Fibroblast of pulmonary artery (primary cell): ENCODE measurements around the gene ANK2.

ENCODE experiments used
- DNase-seq: peaks from one replicate; pipeline ENCODE4 v3.0.0-alpha.2; 2010; ENCODE audit warnings: low read depth
- H3K4me3 ChIP-seq: replicated peaks from 2 replicates; pipeline ENCODE4 v1.5.1; 2011; ENCODE audit warnings: low read depth, mild to moderate bottlenecking, control low read depth, low read length, moderate library complexity
- TF ChIP-seq, protein P1 (sequence below): IDR thresholded peaks from 2 replicates; pipeline ENCODE4 v1.5.1; 2011; ENCODE audit warnings: mild to moderate bottlenecking, control low read depth, low read length, inconsistent platforms; ENCODE audit errors: missing control alignments

ANK2 gene

DNA sequence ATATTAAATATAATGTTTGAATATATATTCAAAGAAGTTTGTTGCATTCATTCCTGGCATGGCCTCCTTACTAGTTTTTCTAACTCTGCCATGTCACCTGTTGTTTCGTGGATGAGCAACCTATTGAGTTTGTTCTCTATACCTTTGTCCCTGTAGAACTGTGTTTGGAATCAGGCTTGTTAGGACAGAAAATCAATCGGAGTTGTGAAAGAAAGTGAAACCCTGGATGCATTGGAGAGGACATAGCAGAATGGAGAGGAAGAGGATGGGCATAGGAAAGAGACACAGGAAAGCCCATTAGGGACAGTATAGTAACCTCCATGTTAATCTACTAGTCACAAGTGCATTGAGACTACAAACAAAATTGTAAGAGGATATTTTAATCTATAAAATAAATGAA lies 31.2 kb downstream of the ANK2 start:
- TF ChIP-seq, protein P1, sequence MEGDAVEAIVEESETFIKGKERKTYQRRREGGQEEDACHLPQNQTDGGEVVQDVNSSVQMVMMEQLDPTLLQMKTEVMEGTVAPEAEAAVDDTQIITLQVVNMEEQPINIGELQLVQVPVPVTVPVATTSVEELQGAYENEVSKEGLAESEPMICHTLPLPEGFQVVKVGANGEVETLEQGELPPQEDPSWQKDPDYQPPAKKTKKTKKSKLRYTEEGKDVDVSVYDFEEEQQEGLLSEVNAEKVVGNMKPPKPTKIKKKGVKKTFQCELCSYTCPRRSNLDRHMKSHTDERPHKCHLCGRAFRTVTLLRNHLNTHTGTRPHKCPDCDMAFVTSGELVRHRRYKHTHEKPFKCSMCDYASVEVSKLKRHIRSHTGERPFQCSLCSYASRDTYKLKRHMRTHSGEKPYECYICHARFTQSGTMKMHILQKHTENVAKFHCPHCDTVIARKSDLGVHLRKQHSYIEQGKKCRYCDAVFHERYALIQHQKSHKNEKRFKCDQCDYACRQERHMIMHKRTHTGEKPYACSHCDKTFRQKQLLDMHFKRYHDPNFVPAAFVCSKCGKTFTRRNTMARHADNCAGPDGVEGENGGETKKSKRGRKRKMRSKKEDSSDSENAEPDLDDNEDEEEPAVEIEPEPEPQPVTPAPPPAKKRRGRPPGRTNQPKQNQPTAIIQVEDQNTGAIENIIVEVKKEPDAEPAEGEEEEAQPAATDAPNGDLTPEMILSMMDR = no peak
- no peak for DNase-seq
- no peak overlapping the region for H3K4me3 ChIP-seq

DNA sequence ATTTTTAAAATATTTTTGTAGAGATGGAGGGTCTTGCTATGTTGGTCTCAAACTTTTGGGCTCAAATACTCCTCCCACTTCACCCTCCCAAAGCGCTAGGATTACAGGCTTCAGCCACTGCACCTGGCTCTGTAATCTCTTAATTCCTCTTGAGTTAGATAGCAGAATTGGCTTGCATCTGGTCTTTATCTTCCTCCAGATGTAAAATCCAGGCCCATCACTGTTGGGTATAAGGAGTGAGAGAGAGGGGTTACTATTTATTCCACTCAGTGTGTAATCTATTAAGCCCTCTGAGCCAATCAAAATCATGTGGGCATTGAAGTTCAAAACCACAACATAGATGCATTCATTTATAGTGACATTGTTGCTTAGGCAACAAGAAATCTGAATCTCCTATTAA lies 33.9 kb downstream of the ANK2 start:
- H3K4me3 ChIP-seq = no peak overlapping the region
- TF ChIP-seq, protein P1 = no peak
- no peak for DNase-seq

DNA sequence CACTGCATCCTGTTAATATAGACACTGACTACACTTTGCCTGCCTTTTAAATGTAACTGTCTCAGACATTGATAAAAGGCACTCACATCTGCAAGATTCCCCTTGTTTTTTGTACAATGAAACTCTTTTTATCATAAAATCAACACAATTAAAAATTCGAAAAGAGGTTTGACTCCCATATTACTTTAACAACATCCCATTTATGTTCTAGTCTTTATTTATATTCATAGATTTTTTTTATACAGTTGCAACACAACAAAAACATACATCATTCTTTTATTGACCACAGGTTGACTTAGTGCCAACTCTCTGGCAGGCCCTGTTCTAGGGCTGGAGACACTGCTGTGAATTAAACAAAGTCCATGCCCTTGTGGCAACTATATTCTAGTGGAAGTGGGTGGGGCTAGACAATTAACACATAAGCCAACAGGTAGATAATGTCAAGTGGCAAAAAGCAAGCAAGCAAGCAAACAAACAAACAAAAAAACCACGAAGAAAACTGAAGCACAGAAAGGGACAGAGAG lies 36.8 kb downstream of the ANK2 start:
- H3K4me3 ChIP-seq = no peak overlapping the region
- DNase-seq = peak; percentile 7
- TF ChIP-seq, protein P1 = no peak

DNA sequence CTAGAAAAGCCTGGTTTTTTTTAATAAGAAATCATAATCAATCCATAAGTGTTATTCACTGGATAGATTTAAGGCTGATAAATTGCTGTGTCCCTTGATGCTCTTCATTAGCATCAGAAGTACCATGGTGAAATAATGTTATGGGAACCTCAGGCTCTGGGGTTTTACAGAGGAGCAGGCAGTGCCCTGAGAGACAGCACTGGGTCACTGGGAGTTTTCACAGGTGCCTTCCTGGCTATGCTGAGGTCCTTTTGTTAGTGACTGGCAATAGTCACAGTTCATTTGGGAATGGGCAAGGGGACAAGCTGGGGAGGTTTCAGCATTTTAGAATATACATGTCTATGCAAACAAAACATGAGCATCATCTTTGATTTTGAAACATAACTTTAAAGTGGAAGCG lies 38.6 kb downstream of the ANK2 start:
- TF ChIP-seq, protein P1 = no peak
- H3K4me3 ChIP-seq = no peak overlapping the region
- DNase-seq = no peak

DNA sequence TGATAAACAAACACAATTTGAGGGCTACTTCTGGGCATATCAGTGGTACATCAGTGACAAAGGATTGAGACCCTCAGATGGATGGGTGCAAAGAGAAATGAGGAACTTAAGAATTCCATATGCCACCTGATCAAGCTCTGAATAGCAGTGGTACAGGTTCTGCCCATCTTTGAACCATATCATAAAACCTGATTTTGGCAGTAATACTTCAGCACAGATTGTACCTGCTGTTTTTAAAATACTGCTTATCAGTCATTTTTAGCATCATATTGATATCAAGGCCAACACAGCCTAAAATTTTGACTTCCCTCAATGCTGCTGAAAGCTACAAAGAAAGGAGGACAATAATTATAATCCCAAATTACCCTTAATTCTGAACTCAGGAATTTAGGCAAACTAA lies 41.5 kb downstream of the ANK2 start:
- TF ChIP-seq, protein P1 = no peak
- DNase-seq = no peak
- no peak overlapping the region for H3K4me3 ChIP-seq

DNA sequence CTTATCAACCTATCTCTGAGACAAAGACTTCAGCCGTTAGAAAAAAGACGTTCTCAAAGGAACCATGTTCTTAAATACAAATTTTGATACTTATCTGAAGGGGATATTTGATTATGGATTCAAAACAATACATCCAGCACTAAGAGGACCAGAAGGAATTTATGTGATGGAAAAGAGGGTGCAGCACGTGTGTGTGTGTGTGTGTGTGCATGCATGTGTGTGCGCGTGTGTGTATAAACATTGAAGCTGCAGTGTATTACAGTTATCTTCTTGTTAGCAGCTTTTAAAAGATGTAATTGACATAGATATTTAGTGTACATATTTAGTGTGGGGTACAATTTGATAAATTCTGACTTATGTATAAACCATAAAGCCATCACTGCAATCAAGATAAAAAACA lies 44.9 kb downstream of the ANK2 start:
- TF ChIP-seq, protein P1 = no peak
- no peak overlapping the region for H3K4me3 ChIP-seq
- no peak for DNase-seq

DNA sequence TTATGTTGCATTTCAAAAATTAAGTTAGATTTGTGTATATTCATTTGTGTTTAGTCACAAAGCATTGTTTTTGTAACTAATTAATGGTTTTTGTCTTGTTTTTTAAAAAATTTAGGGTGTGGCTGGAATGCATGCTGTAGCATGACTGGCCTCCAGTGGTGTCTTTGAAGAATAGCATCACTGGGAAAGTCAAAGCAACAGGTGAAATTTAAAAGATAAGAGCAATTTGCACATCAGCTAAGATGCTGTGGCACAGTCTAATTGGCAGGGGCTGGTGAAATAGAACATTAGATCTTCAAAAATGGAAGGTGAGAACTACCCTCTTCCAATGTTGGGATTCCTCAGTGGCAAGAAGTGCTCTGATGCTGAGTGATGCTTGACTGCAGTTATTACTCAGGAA lies 45.3 kb downstream of the ANK2 start:
- TF ChIP-seq, protein P1 = peak; percentile 62
- peak; percentile 20 for DNase-seq
- H3K4me3 ChIP-seq = no peak overlapping the region
